HepG2 (cell line): ENCODE results near the gene GMPPA. TPM values are rescaled to one million over a fixed set of nuclear protein-coding genes. Genes with fewer than 3 reads are reported as not detected.

Experiments
- HCFC1 ChIP-seq: fragments of 150-350 bp; IDR thresholded peaks from 2 replicates; pipeline ENCODE4 v1.6.1; 2014; ENCODE audit warnings: low read depth, low read length
- HIVEP1 ChIP-seq: sonication (generic); formaldehyde crosslinking; IDR thresholded peaks from 2 replicates; pipeline ENCODE4 v1.4.0; 2020; ENCODE audit warnings: mild to moderate bottlenecking, missing genetic modification reagents
- JDP2 ChIP-seq: sonication (generic); formaldehyde crosslinking; IDR thresholded peaks from 2 replicates; pipeline ENCODE4 v1.8.1; 2022; ENCODE audit warnings: missing genetic modification reagents, borderline replicate concordance
- PLRG1 ChIP-seq: fragments of 450-650 bp; conservative IDR thresholded peaks from 2 replicates; pipeline ENCODE4 v1.6.1; 2016
- SALL1 ChIP-seq: sonication (generic); formaldehyde crosslinking; IDR thresholded peaks from 2 replicates; pipeline ENCODE4 v1.8.0; 2022; ENCODE audit warnings: mild to moderate bottlenecking, missing genetic modification reagents
- SRF ChIP-seq: IDR thresholded peaks from 2 replicates; pipeline ENCODE4 v1.6.1; 2011; ENCODE audit warnings: mild to moderate bottlenecking, low read depth, low read length, moderate library complexity
- TBX2 ChIP-seq: sonication (generic); formaldehyde crosslinking; IDR thresholded peaks from 2 replicates; pipeline ENCODE4 v1.5.0; 2020; ENCODE audit warnings: missing genetic modification reagents, mild to moderate bottlenecking, borderline replicate concordance
- TEAD3 ChIP-seq: optimal IDR thresholded peaks from 2 replicates; pipeline ENCODE3; 2016; ENCODE audit warnings: borderline replicate concordance
- YEATS4 ChIP-seq: sonication (generic); formaldehyde crosslinking; IDR thresholded peaks from 2 replicates; pipeline ENCODE4 v1.4.0; 2020; ENCODE audit warnings: missing genetic modification reagents, borderline replicate concordance
- ZNF746 ChIP-seq: sonication (generic); formaldehyde crosslinking; IDR thresholded peaks from 2 replicates; pipeline ENCODE4 v1.8.0; 2022; ENCODE audit warnings: mild to moderate bottlenecking, missing genetic modification reagents
- ZNF747 ChIP-seq: sonication (generic); formaldehyde crosslinking; IDR thresholded peaks from 2 replicates; pipeline ENCODE4 v1.8.1; 2023; ENCODE audit warnings: missing genetic modification reagents, mild to moderate bottlenecking, borderline replicate concordance
- polyA plus RNA-seq, 8 experiments: library from polyadenylated mRNA; depleted of rRNA in 3 of 8; stranded (reverse) in 7 of 8; unstranded in 1 of 8; fragments of >200 nt; fragmentation: Illumina TruSeq in 4 of 8; extraction: Trizol in 4 of 8; gene quantifications; 2 replicates each; pipeline versions ENCODE4 v1.2.1 to v1.2.3, GENCODE V29; 2011 to 2016; ENCODE audit warnings: low read depth in 4 of 8, missing spikeins in 1 of 8, mixed read lengths in 1 of 8; ENCODE audit not compliant: insufficient read depth in 1 of 8
- total RNA-seq, 5 experiments: library from RNA; depleted of rRNA; stranded (reverse); fragments of >200 nt; fragmentation: Illumina TruSeq; extraction: Trizol; gene quantifications; 2 replicates each; pipeline ENCODE4 v1.2.3, GENCODE V29; 2016; ENCODE audit warnings: low read depth in 1 of 5
- TF ChIP-seq, protein P1 (sequence below): sonication (generic); formaldehyde crosslinking; IDR thresholded peaks from 2 replicates; pipeline ENCODE4 v1.8.1; 2023; ENCODE audit warnings: mild to moderate bottlenecking, missing genetic modification reagents
- TF ChIP-seq, protein P2 (sequence below): sonication (generic); formaldehyde crosslinking; IDR thresholded peaks from 2 replicates; pipeline ENCODE4 v1.4.0; 2020; ENCODE audit warnings: mild to moderate bottlenecking, low read depth, missing genetic modification reagents
- TF ChIP-seq, protein P3 (sequence below): sonication (generic); formaldehyde crosslinking; IDR thresholded peaks from 2 replicates; pipeline ENCODE4 v1.4.0; 2020; ENCODE audit warnings: missing genetic modification reagents
- TF ChIP-seq, protein P4 (sequence below): IDR thresholded peaks from 2 replicates; pipeline ENCODE4 v1.6.1; 2016; ENCODE audit warnings: low read depth
- TF ChIP-seq, protein P5 (sequence below): sonication (generic); formaldehyde crosslinking; IDR thresholded peaks from 2 replicates; pipeline ENCODE4 v1.4.0; 2020; ENCODE audit warnings: missing genetic modification reagents

The GMPPA gene
- total and polyA plus RNA-seq, 2 of the 13 experiments (the other 11 are each of a cell fraction or from before 2014, with no cell fraction given): 81.1 to 106 TPM

DNA sequence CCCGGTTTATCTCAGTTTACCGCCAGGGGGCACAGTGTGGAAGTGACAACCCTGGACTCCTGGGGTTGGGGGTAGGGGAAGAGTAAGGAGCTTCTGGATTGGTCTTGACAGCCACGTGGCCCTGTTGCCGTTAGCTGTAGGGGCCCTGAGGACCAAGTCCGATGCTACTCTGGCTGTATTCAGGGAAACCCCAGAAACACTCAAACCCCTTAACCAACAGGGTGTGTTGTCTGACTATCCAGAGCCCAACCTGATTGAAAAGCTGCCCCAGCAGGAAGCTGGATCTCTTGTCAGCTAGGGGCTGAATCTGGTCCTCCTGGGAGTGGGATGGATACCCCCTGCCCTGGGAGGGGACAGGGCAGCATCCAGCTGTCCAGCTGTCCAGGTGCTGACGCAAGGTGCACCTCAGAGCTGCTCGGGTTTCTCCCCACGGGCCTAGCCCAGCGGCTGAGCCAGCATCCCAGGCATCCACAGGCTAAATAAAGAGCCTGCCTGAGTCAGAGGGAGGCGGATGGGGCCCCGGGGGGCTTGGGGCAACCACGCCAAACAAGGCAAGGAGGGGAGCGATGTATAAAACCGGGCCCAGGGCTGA lies 3.1 kb upstream of the GMPPA start (continued):
- TF ChIP-seq, protein P1, sequence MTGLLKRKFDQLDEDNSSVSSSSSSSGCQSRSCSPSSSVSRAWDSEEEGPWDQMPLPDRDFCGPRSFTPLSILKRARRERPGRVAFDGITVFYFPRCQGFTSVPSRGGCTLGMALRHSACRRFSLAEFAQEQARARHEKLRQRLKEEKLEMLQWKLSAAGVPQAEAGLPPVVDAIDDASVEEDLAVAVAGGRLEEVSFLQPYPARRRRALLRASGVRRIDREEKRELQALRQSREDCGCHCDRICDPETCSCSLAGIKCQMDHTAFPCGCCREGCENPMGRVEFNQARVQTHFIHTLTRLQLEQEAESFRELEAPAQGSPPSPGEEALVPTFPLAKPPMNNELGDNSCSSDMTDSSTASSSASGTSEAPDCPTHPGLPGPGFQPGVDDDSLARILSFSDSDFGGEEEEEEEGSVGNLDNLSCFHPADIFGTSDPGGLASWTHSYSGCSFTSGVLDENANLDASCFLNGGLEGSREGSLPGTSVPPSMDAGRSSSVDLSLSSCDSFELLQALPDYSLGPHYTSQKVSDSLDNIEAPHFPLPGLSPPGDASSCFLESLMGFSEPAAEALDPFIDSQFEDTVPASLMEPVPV: no peak
- TF ChIP-seq ZNF746 (CRISPR knock-in tag) (no peak), YEATS4 (CRISPR knock-in tag) (0 out of 2 replicates have a peak, but pooled peaks have one; percentile 3), HCFC1 (no peak), SALL1 (CRISPR knock-in tag) (peak; percentile 35; the same call in 1 of the 2 replicates), ZNF747 (CRISPR knock-in tag) (no peak), SRF (no peak), TBX2 (CRISPR knock-in tag) (peak; percentile 58; the same call in 1 of the 2 replicates), PLRG1 (no peak), TEAD3 (CRISPR knock-in tag) (peak; percentile 33), HIVEP1 (CRISPR knock-in tag) (no peak), JDP2 (no peak)
- TF ChIP-seq, protein P2, sequence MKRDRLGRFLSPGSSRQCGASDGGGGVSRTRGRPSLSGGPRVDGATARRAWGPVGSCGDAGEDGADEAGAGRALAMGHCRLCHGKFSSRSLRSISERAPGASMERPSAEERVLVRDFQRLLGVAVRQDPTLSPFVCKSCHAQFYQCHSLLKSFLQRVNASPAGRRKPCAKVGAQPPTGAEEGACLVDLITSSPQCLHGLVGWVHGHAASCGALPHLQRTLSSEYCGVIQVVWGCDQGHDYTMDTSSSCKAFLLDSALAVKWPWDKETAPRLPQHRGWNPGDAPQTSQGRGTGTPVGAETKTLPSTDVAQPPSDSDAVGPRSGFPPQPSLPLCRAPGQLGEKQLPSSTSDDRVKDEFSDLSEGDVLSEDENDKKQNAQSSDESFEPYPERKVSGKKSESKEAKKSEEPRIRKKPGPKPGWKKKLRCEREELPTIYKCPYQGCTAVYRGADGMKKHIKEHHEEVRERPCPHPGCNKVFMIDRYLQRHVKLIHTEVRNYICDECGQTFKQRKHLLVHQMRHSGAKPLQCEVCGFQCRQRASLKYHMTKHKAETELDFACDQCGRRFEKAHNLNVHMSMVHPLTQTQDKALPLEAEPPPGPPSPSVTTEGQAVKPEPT (CRISPR knock-in tag): 0 out of 2 replicates have a peak, but pooled peaks have one; percentile 26
- TF ChIP-seq, protein P3, sequence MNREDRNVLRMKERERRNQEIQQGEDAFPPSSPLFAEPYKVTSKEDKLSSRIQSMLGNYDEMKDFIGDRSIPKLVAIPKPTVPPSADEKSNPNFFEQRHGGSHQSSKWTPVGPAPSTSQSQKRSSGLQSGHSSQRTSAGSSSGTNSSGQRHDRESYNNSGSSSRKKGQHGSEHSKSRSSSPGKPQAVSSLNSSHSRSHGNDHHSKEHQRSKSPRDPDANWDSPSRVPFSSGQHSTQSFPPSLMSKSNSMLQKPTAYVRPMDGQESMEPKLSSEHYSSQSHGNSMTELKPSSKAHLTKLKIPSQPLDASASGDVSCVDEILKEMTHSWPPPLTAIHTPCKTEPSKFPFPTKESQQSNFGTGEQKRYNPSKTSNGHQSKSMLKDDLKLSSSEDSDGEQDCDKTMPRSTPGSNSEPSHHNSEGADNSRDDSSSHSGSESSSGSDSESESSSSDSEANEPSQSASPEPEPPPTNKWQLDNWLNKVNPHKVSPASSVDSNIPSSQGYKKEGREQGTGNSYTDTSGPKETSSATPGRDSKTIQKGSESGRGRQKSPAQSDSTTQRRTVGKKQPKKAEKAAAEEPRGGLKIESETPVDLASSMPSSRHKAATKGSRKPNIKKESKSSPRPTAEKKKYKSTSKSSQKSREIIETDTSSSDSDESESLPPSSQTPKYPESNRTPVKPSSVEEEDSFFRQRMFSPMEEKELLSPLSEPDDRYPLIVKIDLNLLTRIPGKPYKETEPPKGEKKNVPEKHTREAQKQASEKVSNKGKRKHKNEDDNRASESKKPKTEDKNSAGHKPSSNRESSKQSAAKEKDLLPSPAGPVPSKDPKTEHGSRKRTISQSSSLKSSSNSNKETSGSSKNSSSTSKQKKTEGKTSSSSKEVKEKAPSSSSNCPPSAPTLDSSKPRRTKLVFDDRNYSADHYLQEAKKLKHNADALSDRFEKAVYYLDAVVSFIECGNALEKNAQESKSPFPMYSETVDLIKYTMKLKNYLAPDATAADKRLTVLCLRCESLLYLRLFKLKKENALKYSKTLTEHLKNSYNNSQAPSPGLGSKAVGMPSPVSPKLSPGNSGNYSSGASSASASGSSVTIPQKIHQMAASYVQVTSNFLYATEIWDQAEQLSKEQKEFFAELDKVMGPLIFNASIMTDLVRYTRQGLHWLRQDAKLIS (CRISPR knock-in tag): no peak
- TF ChIP-seq, protein P4, sequence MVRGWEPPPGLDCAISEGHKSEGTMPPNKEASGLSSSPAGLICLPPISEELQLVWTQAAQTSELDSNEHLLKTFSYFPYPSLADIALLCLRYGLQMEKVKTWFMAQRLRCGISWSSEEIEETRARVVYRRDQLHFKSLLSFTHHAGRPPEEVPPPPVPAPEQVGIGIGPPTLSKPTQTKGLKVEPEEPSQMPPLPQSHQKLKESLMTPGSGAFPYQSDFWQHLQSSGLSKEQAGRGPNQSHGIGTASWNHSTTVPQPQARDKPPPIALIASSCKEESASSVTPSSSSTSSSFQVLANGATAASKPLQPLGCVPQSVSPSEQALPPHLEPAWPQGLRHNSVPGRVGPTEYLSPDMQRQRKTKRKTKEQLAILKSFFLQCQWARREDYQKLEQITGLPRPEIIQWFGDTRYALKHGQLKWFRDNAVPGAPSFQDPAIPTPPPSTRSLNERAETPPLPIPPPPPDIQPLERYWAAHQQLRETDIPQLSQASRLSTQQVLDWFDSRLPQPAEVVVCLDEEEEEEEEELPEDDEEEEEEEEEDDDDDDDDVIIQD (CRISPR knock-in tag): peak; percentile 20; the same call in 1 of the 2 replicates
- TF ChIP-seq, protein P5, sequence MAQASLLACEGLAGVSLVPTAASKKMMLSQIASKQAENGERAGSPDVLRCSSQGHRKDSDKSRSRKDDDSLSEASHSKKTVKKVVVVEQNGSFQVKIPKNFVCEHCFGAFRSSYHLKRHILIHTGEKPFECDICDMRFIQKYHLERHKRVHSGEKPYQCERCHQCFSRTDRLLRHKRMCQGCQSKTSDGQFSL (CRISPR knock-in tag): no peak
